ENCODE results near the gene PTBP1.
"Not testable (repeated sequence)": the region's sequence is repeated elsewhere in the genome, so short reads cannot be mapped to it uniquely, and the experiment has no call there.

PTBP1 gene

GRCh38 chr19:812049-812746 is 14.9 kb downstream of the PTBP1 start:
- no peak for FAIRE-seq

DNA sequence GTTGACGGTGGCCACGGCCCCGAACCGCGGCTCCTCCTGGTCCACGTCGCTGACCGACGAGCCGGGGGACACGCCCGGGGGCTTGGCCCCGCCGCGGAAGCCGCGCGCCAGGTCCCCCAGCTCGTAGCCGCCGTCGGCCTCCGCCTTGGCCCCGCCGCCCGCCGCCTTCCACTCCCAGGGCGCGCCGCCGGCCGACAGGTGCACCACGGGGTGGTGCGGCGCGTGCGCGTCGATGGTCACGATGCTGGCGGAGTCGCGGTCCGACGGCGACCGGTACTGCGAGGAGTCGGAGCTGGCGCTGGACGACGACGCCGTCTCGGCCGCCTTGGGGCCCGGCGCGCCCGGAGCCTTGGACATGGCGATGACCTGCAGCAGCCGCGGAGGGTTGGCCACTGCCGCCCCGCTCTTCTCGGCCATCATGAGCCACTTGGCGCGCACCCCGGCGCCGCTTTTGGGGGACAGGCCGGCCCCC is 15.5 kb downstream of the PTBP1 start:
- no peak for FAIRE-seq

GRCh38 chr19:813219-814151 is 16.2 kb downstream of the PTBP1 start:
- FAIRE-seq, result no peak

DNA sequence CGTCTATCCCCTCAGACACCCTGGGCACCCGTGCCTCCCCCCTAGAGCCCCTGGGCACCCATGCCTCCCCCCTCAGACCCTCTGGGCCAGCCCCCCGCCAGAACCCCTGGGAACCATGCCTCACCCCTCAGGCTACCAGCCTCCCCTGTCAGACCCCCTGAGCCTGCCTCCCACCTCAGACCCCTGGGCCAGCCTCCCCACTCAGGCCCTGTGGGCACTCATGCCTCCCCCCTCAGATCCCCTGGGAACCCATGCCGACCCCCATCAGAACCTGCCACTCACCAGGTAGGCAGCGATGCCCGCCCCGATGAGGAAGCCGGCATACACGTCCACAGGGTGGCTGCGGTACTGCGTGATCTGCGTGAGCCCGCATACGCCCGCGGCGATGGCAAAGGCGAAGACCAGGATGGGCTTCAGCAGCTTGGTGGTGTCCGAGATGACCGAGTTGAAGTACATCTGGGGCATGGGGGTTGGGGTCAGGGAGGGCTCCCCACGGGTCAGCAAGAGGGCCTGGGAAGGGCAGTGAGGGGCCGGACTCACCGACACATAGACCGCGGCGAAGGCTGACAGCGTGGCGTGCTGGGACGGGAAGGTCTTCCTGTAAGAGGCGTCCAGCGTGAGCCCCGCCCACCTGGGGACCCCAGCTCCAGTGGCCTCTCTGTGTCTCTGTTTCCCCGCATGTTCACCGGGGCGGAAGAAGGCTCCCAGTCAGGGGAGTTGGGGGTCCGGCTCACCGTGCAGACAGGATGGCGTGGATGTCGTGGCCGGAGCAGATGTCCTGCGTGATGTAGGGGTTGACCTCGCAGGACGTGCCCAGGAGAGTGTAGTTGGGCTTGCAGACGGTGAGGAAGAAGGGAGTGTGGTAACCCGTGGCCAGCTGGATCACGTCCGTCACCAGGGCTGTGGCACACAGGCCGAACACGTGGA is 17.2 kb downstream of the PTBP1 start:
- no peak for FAIRE-seq

GRCh38 chr19:815079-815774 is 18.0 kb downstream of the PTBP1 start:
- FAIRE-seq, result no peak

DNA sequence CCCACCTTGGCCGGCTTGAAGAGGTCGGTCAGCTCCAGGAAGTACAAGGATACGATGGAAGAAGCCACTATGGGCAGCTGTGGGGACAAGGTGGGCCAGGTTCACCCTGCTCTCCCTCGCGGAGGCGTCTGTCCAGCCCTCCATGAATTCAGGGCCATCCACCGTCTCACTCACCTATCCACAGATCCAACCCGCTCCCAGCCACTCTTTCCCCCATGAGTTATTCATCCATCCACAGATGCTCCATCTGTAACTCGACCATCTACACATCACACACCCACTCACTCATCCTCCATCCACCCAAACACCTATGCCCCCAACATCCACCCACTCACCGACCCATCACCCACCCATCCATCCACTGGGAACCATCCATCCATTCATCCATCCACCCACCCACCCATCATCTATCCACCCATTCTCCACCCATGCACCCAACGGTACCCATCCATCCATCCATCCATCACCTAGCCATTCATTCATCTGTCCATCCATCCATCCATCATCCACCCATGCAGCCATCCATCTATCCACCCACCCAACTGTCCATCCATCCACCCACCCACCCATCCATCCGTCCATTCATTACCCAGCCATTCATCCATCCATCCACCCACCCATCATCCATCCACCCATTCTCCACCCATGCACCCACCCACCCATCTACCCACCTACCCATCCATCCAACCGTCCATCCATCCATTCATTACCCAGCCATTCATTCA is 18.7 kb downstream of the PTBP1 start:
- no peak for FAIRE-seq

DNA sequence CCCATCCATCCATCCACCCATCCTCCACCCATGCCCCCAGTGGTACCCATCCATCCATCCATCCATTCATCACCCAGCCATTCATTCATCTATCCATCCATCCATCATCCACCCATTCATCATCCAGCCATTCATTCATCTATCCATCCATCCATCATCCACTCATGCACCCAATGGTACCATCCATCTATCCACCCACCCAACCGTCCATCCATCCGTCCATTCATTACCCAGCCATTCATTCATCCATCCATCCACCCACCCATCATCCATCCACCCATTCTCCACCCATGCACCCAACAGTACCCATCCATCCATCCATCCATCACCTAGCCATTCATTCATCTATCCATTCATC is 19.2 kb downstream of the PTBP1 start:
- no peak for FAIRE-seq

- not testable (repeated sequence) for FAIRE-seq
Measured at GRCh38 chr19:820212-820611, 23.0 kb downstream of the PTBP1 start.

DNA sequence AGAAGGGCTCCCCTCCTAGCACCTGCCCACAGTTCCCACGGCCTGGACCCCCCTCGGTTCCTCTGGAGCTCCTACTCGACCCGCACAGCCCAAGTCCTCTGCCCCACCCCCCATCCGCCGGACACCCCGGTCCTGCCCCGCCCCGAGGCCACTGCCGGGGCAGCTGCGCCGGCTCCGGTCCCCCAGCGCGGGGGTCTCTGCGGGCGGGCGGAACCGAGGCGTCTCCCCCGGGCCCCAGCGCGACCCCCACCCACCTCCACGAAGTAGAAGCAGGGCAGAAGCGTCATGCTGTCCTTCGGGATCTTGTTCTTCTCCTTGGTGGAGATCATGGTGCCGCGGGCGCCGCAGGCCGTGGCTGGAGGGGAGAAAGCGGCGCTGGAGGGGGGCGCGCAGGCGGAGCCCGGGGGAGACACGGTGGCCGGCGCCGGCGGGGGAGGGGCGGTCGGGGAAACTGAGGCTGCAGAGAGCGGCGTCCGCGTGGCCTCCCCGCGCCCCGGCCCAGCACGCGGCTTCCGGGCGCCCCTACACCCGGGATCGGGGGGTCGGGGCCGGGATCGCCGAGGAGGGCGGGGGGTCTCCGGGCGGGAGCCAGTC is 24.1 kb downstream of the PTBP1 start:
- FAIRE-seq, result no peak

GRCh38 chr19:821825-822503 is 24.7 kb downstream of the PTBP1 start, which contains the start of gene PLPPR3:
Gene PLPPR3, minus strand, starts transcription at chr19:821955. Its CDS starts 396 bp downstream, at chr19:821559.
- no peak for FAIRE-seq

DNA sequence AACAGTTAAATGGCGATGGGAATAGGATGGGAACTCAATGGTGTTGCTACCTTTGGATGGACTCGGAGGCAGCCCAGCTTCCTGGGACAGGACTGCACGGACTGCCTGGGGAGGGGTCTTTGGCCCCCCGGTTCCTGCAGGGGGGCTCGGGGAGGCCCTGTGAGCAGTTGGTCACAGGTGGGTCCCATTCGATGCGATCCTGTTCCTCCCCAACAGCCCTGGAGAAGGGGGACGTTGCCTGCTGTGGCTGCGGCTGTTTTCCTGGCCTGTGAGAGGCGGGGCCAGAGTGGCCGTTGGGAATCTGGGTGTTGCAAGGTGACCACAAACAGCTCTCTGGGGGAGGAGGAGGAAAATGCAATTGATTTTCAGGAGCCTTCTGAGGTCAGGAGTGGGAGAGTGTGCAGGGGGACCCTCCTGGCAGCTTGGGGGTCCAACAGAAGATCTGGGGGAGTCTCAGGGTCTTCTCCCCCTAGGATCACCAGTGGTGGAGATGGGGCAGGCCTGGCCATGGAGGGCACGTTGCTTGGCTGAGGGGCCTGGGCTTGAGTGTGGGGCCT is 26.4 kb downstream of the PTBP1 start:
- FAIRE-seq, result no peak

DNA sequence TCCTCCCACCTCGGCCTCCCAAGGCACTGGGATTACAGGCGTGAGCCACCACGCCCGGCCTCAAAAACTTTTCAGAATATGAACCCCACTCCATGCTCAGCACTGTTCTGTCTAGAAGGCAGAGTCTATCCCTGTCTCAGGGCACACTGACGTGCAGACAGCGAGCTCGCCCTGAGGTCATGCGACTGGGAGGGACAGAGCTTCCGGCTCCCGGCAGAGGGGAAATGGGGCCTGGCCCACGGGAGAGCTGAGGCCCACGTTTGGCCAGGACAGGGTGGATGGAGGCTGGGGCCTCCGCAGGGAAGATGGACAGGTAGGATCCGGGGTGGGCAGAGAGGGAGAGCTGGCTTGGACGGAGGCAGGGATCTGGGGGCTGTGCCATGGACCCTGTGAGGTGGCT is 27.6 kb downstream of the PTBP1 start:
- FAIRE-seq, result no peak

DNA sequence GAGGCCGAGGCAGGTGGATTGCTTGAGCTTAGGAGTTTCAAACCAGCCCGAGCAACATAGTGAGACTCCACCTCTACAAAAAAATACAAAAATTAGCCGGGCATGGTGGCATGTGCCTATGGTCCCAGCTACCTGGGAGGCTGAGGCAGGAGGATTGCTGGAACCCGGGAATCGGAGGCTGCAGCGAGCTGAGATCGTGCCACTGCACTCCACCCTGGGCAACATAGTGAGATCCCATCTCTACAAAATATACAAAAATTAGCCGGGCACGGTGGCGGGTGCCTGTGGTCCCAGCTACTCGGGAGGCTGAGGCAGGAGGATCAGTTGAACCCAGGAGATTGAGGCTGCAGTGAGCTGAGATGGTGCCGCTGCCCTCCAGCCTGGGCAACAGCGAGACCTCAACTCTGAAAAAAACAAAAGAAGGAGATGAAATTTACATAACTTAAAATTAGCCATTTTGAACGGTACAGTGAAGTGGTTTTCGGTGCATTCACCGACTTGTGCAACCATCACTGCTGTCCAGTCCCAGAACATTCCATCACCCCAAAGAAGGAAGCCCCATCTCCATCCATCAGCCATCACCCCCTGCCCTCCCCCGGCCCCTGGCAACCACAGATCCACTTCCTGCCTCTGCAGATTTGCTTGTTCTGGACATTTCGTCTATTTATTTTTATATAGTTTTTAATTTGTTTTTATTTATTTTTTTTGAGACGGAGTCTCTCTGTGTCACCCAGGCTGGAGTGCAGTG is 28.8 kb downstream of the PTBP1 start:
- FAIRE-seq, result no peak

DNA sequence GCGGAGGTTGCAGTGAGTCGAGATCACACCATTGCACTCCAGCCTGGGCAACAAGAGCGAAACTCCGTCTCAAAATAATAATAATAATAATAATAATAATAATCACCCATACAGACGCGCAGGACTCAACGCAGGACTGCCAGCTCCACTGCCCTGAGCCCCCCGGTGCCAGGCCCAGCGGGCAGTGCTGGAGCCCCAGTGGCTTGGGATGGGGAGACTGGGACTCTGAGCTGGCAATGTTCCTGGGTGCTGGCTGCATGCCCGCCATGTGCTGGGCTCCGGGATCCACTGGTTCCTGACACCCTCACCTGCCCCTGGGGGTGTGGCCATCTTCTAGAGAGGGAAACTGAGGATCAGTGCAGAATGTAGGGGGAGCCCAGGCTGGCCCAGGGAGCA is 30.1 kb downstream of the PTBP1 start:
- FAIRE-seq, result no peak

- no peak for FAIRE-seq
Measured at GRCh38 chr19:827710-828321, 30.6 kb downstream of the PTBP1 start, which contains the start of gene AZU1. Gene AZU1, plus strand, starts transcription at chr19:827837. Its CDS starts 10 bp downstream, at chr19:827847.

GRCh38 chr19:829129-829758 is 32.0 kb downstream of the PTBP1 start:
- FAIRE-seq, result no peak

GRCh38 chr19:831407-832369 is 34.4 kb downstream of the PTBP1 start:
- FAIRE-seq, result no peak
